Neutrophil (primary cell): Measurements from ENCODE around the gene CXADR.

Experiments
- H3K27ac ChIP-seq: fragments of 200-600 bp; sonication (generic); 2 replicates; pipeline ENCODE4 v1.5.1; 2016; ENCODE audit warnings: mild to moderate bottlenecking, moderate library complexity
- H3K27me3 ChIP-seq: fragments of 200-600 bp; sonication (generic); 2 replicates; pipeline ENCODE4 v1.6.0; 2016; ENCODE audit warnings: mild to moderate bottlenecking
- H3K36me3 ChIP-seq: fragments of 200-600 bp; sonication (generic); 2 replicates; pipeline ENCODE4 v1.5.1; 2017
- H3K4me1 ChIP-seq, 2 experiments: fragments of 200-600 bp in 1 of 2; sonication (generic) in 1 of 2; 1 replicate in 1 of 2; 2 replicates in 1 of 2; pipeline versions ENCODE4 v1.5.1 to v1.6.1; 2013 to 2016; ENCODE audit warnings: low read depth in 1 of 2, low read length in 1 of 2, mild to moderate bottlenecking in 1 of 2, moderate library complexity in 1 of 2; ENCODE audit not compliant: control insufficient read depth in 1 of 2, insufficient read depth in 1 of 2
- H3K4me3 ChIP-seq, 2 experiments: fragments of 200-600 bp in 1 of 2; sonication (generic) in 1 of 2; 1 replicate in 1 of 2; 2 replicates in 1 of 2; pipeline ENCODE4 v1.5.1; 2013 to 2016; ENCODE audit warnings: low read depth in 1 of 2, low read length in 1 of 2, mild to moderate bottlenecking in 1 of 2, moderate library complexity in 1 of 2
- H3K9me3 ChIP-seq: fragments of 200-600 bp; sonication (generic); 2 replicates; pipeline ENCODE4 v1.5.1; 2016
- TF ChIP-seq, protein P1 (sequence below): fragments of 200-600 bp; sonication (generic); IDR thresholded peaks from 2 replicates; pipeline ENCODE4 v1.5.1; 2016; ENCODE audit warnings: antibody characterized with exemption

Gene CXADR

DNA sequence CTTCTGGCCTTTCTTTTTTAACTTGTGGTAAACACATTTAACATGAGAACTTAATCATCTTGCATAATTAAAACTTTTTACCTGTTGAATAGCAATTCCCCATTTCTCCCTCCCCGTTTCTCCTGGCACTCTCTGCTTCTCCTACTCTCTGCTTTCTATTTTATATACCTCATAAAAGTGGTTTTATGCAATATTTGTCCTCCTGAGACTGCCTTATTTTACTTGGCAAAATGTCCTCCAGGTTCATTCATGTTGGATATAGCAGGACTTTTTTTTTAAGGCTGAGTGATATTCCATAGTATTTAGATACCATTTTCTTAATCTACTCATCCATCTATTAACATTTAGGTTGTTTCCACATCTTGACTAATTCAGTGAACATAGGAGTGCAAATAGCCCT, 64.9 kb downstream of the CXADR start:
- TF ChIP-seq, protein P1, sequence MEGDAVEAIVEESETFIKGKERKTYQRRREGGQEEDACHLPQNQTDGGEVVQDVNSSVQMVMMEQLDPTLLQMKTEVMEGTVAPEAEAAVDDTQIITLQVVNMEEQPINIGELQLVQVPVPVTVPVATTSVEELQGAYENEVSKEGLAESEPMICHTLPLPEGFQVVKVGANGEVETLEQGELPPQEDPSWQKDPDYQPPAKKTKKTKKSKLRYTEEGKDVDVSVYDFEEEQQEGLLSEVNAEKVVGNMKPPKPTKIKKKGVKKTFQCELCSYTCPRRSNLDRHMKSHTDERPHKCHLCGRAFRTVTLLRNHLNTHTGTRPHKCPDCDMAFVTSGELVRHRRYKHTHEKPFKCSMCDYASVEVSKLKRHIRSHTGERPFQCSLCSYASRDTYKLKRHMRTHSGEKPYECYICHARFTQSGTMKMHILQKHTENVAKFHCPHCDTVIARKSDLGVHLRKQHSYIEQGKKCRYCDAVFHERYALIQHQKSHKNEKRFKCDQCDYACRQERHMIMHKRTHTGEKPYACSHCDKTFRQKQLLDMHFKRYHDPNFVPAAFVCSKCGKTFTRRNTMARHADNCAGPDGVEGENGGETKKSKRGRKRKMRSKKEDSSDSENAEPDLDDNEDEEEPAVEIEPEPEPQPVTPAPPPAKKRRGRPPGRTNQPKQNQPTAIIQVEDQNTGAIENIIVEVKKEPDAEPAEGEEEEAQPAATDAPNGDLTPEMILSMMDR = no peak
- H3K36me3 ChIP-seq = no peaks in the 10 kb centered on the region
- H3K27ac ChIP-seq = no peak overlapping the region
- no peaks in the 10 kb centered on the region for H3K9me3 ChIP-seq
- H3K4me3 ChIP-seq = no peak overlapping the region
- H3K4me1 ChIP-seq = no peaks in the 10 kb centered on the region
- peaks cover 36% of the 10 kb centered on the region for H3K27me3 ChIP-seq

DNA sequence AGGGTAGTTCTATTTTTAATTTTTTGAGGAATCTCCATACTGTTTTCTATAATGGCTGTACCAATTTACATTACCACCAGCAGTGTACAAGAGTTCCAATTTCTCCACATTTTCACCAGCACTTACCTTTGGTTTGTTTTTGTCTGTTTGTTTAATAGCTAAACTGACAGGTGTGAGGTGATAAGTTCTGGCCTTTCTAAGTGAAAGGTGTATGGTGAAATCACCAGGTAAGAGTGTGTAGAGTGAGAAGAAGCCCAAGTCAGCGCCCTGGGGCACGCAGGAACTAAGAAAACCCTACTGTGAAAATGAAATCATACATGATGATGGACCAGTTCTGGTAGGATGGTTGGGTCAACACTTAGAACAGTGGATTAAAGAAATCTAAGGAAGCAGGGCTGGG, 65.3 kb downstream of the CXADR start:
- Histone ChIP-seq H3K36me3 (no peaks in the 10 kb centered on the region), H3K9me3 (no peaks in the 10 kb centered on the region), H3K27me3 (peaks cover 33% of the 10 kb centered on the region), H3K4me3 (no peak overlapping the region), H3K4me1 (no peaks in the 10 kb centered on the region), H3K27ac (no peak overlapping the region)
- TF ChIP-seq, protein P1 = no peak

DNA sequence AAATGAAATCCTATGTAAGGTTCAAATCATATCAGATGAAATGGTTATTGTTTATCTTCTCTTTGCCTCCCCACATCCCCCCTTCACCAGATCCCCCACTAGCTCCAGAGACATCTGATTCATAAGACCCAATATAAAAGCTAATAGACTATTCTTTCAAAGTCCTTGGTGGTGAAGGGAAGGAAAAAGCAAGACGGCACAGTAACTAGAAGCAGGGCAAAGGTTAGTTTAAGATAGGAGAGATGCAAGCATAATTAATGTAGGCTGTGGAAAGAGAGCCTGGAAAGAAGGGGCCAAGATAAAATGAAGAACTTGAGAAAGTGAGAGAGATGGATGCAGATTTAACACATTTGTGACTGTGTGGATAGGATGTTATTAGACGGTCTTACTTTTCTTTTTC, 66.0 kb downstream of the CXADR start:
- no peaks in the 10 kb centered on the region for H3K9me3 ChIP-seq

DNA sequence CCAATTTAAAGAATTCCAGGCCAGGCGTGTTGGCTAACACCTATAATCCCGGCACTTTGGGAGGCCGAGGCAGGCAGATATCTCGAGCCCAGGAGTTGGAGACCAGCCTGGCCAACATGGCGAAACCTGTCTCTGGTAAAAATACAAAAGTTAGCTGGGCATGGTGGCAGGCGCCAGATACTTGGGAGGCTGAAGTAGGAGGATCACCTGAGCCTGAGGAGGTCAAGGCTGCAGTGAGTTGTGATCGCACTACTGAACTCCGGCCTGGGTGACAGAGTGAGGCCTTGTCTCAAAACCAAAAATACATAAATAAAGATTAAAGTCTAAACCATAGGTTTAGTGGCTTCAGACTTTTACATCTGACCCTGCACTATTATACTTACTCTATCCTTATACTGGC, 67.5 kb downstream of the CXADR start:
- TF ChIP-seq, protein P1 = no peak
- Histone ChIP-seq H3K4me1 (no peaks in the 10 kb centered on the region), H3K27me3 (peaks cover 19% of the 10 kb centered on the region)

More for the DNA sequence above, 66.0 kb downstream of the CXADR start:
- Histone ChIP-seq H3K36me3 (no peaks in the 10 kb centered on the region), H3K4me3 (no peak overlapping the region), H3K27me3 (peaks cover 25% of the 10 kb centered on the region), H3K4me1 (no peaks in the 10 kb centered on the region), H3K27ac (no peak overlapping the region)
- TF ChIP-seq, protein P1 = no peak

DNA sequence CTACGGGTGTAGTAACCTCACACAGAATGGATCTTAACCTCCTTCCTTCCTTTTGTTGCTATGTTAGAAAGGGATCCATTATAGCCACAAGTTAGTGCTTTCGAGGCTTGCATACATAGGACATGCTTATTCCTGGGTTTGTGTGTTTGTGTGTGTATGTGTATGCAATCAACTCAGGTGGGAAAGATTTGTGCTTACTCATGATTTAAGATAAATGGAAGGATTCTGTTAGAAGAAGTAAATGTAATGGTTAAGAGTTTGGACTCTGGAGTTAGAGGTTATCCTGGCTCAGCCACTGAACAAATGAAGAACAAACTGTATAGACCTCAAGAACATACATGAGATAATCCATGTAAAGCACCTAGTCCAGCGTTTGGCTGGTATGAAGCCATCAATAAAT, 71.1 kb downstream of the CXADR start:
- H3K9me3 ChIP-seq = no peaks in the 10 kb centered on the region
- H3K36me3 ChIP-seq = no peaks in the 10 kb centered on the region
- H3K4me1 ChIP-seq = no peaks in the 10 kb centered on the region
- no peaks in the 10 kb centered on the region for H3K27me3 ChIP-seq
- H3K27ac ChIP-seq = no peak overlapping the region
- H3K4me3 ChIP-seq = no peak overlapping the region
- TF ChIP-seq, protein P1 = no peak

More for the DNA sequence above, 67.5 kb downstream of the CXADR start:
- Histone ChIP-seq H3K9me3 (no peaks in the 10 kb centered on the region), H3K4me3 (no peak overlapping the region), H3K36me3 (no peaks in the 10 kb centered on the region), H3K27ac (no peak overlapping the region)
